Measurements from ENCODE around the gene TBCE.

GRCh38 chr1:235473806-235474205, 106.6 kb downstream of the TBCE start:
- no peak for TF ChIP-seq EZH2 (IDR thresholded peaks at IDR 0.05; ENCODE audit: insufficient read depth, poor library complexity, severe bottlenecking)
- no peak for TF ChIP-seq EZH2phosphoT487 (IDR thresholded peaks at IDR 0.05; ENCODE audit: insufficient read depth, low read depth)
